ENCODE measurements around the gene KRTAP12-4.
"Not testable (repeated sequence)": the region's sequence is repeated elsewhere in the genome, so short reads cannot be mapped to it uniquely, and the experiment has no call there.

The KRTAP12-4 gene

GRCh38 chr21:44632067-44632466 lies 22.4 kb downstream of the KRTAP12-4 start:
- DNase-seq (ENCODE audit: low read depth, low spot score) = no peak

- DNase-seq (ENCODE audit: low read depth, low spot score) = no peak
Measured at GRCh38 chr21:44630440-44630839, 24.0 kb downstream of the KRTAP12-4 start.

GRCh38 chr21:44628707-44629391 lies 25.6 kb downstream of the KRTAP12-4 start:
- DNase-seq (ENCODE audit: low read depth, low spot score) = no peak

DNA sequence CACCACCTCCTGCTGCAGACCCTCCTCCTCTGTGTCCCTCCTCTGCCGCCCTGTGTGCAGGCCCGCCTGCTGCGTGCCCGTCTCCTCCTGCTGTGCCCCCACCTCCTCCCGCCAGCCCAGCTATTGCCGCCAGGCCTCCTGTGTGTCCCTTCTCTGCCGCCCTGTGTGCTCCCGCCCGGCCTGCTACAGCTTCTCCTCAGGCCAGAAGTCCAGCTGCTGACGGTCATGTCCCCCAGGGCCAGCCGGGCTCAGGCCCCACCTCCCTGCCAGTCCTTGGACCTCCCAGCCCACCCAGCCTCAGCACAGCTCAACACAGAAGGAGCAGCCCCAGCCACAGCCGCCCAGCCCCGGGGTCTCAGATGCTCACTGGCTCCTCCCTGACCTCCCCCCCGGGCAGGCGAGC lies 26.6 kb downstream of the KRTAP12-4 start:
- not testable (repeated sequence) for DNase-seq (ENCODE audit: low read depth, low spot score)

DNA sequence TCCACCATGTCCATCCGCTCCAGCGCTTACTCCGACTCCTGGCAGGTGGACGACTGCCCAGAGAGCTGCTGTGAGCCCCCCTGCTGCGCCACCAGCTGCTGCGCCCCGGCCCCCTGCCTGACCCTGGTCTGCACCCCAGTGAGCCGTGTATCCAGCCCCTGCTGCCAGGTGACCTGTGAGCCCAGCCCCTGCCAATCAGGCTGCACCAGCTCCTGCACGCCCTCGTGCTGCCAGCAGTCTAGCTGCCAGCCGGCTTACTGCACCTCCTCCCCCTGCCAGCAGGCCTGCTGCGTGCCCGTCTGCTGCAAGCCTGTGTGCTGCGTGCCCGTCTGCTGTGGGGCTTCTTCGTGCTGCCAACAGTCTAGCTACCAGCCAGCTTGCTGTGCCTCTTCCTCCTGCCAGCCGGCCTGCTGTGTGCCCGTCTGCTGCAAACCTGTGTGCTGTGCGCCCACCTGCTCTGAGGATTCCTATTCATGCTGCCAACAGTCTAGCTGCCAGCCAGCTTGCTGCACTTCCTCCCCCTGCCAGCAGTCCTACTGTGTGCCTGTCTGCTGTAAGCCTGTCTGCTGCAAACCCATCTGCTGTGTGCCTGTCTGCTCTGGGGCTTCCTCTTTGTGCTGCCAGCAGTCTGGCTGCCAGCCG lies 27.2 kb downstream of the KRTAP12-4 start:
- DNase-seq (ENCODE audit: low read depth, low spot score) = not testable (repeated sequence)

- no peak for DNase-seq (ENCODE audit: low read depth, low spot score)
Measured at GRCh38 chr21:44626673-44627143, 27.8 kb downstream of the KRTAP12-4 start, which contains the start of gene KRTAP10-9. Gene KRTAP10-9, plus strand, starts transcription at chr21:44627093. Its CDS starts 79 bp downstream, at chr21:44627172.

GRCh38 chr21:44626262-44626661 lies 28.2 kb downstream of the KRTAP12-4 start:
- no peak for DNase-seq (ENCODE audit: low read depth, low spot score)

GRCh38 chr21:44625756-44626155 lies 28.7 kb downstream of the KRTAP12-4 start:
- DNase-seq (ENCODE audit: low read depth, low spot score) = no peak

- no peak for DNase-seq (ENCODE audit: low read depth, low spot score)
Measured at GRCh38 chr21:44623575-44623974, 30.9 kb downstream of the KRTAP12-4 start.

- DNase-seq (ENCODE audit: low read depth, low spot score) = no peak
Measured at GRCh38 chr21:44619886-44620285, 34.6 kb downstream of the KRTAP12-4 start.

GRCh38 chr21:44618909-44619308 lies 35.5 kb downstream of the KRTAP12-4 start:
- DNase-seq (ENCODE audit: low read depth, low spot score) = no peak

- no peak for DNase-seq (ENCODE audit: low read depth, low spot score)
Measured at GRCh38 chr21:44618504-44618903, 36.0 kb downstream of the KRTAP12-4 start.

- no peak for DNase-seq (ENCODE audit: low read depth, low spot score)
Measured at GRCh38 chr21:44617071-44617501, 37.4 kb downstream of the KRTAP12-4 start.

DNA sequence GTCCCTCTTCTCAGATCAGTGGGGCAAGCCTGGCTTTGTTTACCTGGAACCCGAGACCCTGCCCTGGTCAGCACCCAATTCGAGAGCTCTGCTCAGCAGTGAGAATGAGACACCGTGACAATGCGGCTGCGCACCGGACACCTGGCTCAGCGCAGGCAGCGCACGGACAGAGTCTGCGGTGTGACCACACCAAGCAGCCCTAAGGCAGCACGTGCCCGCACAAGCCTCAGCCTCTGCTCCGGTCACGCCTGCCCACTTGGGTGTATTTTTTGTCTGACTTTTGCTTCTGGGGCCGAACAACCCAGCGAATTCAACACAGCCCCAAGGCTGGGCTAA lies 37.9 kb downstream of the KRTAP12-4 start:
- DNase-seq (ENCODE audit: low read depth, low spot score) = no peak

DNA sequence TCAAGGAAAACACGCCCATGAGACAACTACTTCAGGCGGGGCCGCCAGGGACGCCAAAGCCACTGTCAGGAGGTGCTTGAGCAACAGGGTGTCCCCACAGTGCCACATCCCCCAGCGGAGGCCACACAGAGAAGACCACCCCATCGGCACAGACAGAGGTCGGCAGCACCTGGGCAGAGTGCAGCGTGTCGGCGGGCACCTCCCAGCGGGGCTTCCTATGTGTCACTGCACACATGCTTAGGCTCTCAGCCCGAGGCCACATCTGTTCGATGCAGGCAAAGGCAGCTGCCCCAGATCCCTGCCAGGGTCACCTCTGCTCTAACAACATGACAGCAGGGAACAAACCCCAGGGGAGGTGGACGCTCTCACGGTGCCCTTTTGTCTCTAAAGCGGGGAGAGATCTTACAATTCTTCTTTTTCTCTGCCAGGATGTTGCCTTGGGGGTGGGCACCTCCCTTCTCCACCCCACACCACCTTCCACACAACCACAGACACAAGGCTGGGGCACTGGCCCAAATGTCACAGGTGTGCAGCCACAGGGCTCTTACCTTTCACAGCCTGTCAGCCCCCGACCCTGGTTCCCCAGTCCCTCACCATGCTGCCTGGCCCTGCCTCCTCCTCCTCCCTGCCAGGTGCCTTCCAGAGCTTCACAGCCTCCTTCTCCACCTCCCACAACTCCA lies 38.4 kb downstream of the KRTAP12-4 start:
- no peak for DNase-seq (ENCODE audit: low read depth, low spot score)

- DNase-seq (ENCODE audit: low read depth, low spot score) = no peak
Measured at GRCh38 chr21:44615466-44615865, 39.0 kb downstream of the KRTAP12-4 start.

- no peak for DNase-seq (ENCODE audit: low read depth, low spot score)
Measured at GRCh38 chr21:44614961-44615391, 39.5 kb downstream of the KRTAP12-4 start.

DNA sequence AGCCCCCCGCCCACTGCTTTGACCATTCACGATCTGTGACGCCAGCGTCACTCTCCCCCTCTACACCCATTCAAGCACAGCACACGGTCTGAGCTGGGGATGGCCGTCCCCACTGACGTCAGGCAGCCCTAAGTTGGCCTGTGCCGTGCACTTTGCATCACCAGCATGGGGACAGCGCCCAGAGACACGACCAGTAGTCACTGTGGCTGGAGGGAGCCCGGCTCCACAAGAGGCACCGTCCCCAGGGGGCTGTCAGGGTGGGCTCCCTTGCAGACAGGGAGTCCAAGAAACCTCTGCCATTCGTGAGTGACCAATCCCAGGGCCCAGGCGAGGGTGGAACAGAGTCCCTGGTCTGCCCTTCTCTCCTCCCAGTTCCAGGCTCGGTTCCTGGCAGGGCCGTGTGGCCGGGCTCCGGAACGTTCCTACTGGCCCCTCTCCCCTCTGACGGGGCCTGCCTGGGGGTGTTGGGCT lies 40.3 kb downstream of the KRTAP12-4 start:
- no peak for DNase-seq (ENCODE audit: low read depth, low spot score)

DNA sequence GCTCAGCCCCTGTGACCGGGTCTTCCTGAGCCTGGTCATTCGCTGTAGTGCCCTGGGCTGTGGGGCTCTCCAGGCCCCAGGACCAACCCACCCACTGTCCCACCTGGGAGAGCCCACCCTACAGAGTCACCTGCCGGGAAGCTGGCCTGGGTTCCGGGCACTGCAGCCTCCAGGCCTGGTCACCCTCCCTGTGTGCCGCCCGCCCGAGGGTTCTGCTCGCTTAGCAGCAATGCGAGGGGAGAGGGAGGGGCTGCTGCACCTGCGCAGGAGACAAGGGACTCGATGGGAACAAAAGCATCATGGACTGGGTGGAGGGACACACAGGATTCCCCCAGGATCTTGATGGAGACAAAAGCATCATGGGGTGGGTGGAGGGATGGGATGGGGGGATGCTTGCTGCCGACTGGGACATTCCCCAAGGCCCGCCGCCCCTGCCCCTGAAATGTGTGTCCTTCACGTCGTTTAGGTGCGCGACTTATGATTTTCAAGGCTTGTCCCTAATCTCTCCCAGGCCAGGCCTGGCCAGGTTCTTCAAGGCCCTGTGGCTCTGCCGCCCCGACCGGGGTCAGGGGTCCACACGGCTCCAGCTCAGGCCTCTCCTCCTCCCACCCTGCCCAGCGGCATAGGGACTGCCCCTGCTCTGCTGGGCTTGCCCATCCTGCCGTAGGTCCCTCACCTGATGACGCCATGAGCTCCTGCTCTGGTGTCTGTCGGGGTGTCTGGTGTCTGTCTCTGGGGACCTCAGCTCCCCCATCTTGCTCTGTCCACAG lies 40.9 kb downstream of the KRTAP12-4 start:
- DNase-seq (ENCODE audit: low read depth, low spot score) = no peak

GRCh38 chr21:44612669-44613229 lies 41.7 kb downstream of the KRTAP12-4 start:
- DNase-seq (ENCODE audit: low read depth, low spot score) = no peak

GRCh38 chr21:44612029-44612486 lies 42.4 kb downstream of the KRTAP12-4 start, which contains the start of gene KRTAP10-8:
Gene KRTAP10-8, plus strand, starts transcription at chr21:44612079. Its CDS starts 22 bp downstream, at chr21:44612101.
- DNase-seq (ENCODE audit: low read depth, low spot score) = no peak
